Colonic mucosa (tissue), 4 donors: ENCODE results near the gene WDPCP. TPM values are rescaled to one million over a fixed set of nuclear protein-coding genes. Genes with fewer than 3 reads are reported as not detected.

Source experiments
- DNase-seq: peaks from one replicate; pipeline ENCODE4 v3.0.0-alpha.2; 2020
- H3K27ac ChIP-seq: fragments of 200-600 bp; one replicate; pipeline ENCODE4 v1.8.0; 2021
- H3K27me3 ChIP-seq: fragments of 200-600 bp; one replicate; pipeline ENCODE4 v1.8.0; 2021
- H3K36me3 ChIP-seq: fragments of 200-600 bp; one replicate; pipeline ENCODE4 v1.8.0; 2021
- H3K4me1 ChIP-seq: fragments of 200-600 bp; one replicate; pipeline ENCODE4 v1.8.0; 2021; ENCODE audit warnings: mild to moderate bottlenecking
- H3K4me3 ChIP-seq: fragments of 200-600 bp; one replicate; pipeline ENCODE4 v1.8.0; 2021
- H3K9ac ChIP-seq, 2 donors: one replicate each; pipeline ENCODE4 v1.7.0; 2013; ENCODE audit warnings: control low read depth in 2 of 2, low read depth in 2 of 2, low read length in 2 of 2
- H3K9me3 ChIP-seq: fragments of 200-600 bp; one replicate; pipeline ENCODE4 v1.8.0; 2021
- CTCF ChIP-seq: fragments of 200-600 bp; IDR thresholded peaks from one replicate; pipeline ENCODE4 v1.8.0; 2022; ENCODE audit warnings: antibody characterized with exemption, mild to moderate bottlenecking
- intact Hi-C: fragments of 100-400 bp; cut with DNase I; formaldehyde crosslinking; loops from one replicate; pipeline ENCODE4 v1.14.1; 2022
- total RNA-seq, 2 donors: library from RNA; stranded (reverse); fragmentation: NEBNext Ultra II Directional in 1 of 2; extraction: Animal tissue kit (Norgen Biotek cat#: 25700) in 1 of 2; gene quantifications; one replicate each; pipeline ENCODE4 v1.2.1, GENCODE V29; 2021
- donor health status: healthy.
- donor health status: DM: no; HTN: no; CAD: no.
- donor health status: DM: no; HTN: no; CAD: no.

Gene WDPCP
- total RNA-seq, 2 donors from 2014 or later = 3.4 to 4.5 TPM

GRCh38 chr2:63242747-63243146, 345.5 kb downstream of the WDPCP start:
- Histone ChIP-seq H3K27ac (no peak overlapping the region), H3K9me3 (no peaks in the 10 kb centered on the region), H3K9ac (no peak overlapping the region), H3K36me3 (no peaks in the 10 kb centered on the region), H3K4me3 (no peak overlapping the region), H3K27me3 (no peaks in the 10 kb centered on the region), H3K4me1 (no peaks in the 10 kb centered on the region)
- intact Hi-C loops = no loop called here
- TF ChIP-seq CTCF = no peak
- DNase-seq = no peak

GRCh38 chr2:63225964-63226686, 362.2 kb downstream of the WDPCP start:
- intact Hi-C loops = no loop called here
- Histone ChIP-seq H3K27me3 (no peaks in the 10 kb centered on the region), H3K27ac (no peak overlapping the region), H3K9me3 (no peaks in the 10 kb centered on the region), H3K4me3 (no peak overlapping the region), H3K36me3 (no peaks in the 10 kb centered on the region), H3K9ac (no peak overlapping the region), H3K4me1 (no peaks in the 10 kb centered on the region)
- TF ChIP-seq CTCF = no peak
- DNase-seq = no peak

GRCh38 chr2:63218800-63219526, 369.3 kb downstream of the WDPCP start:
- no peak overlapping the region for H3K27ac ChIP-seq
- no peak for TF ChIP-seq CTCF
- H3K36me3 ChIP-seq = no peaks in the 10 kb centered on the region
- intact Hi-C loops = no loop called here
- no peaks in the 10 kb centered on the region for H3K9me3 ChIP-seq
- no peak for DNase-seq
- H3K4me1 ChIP-seq = no peaks in the 10 kb centered on the region
- H3K9ac ChIP-seq = no peak overlapping the region
- H3K27me3 ChIP-seq = no peaks in the 10 kb centered on the region
- H3K4me3 ChIP-seq = no peak overlapping the region

- no peak overlapping the region for H3K9ac ChIP-seq
- no peaks in the 10 kb centered on the region for H3K36me3 ChIP-seq
- H3K9me3 ChIP-seq = no peaks in the 10 kb centered on the region
- H3K4me3 ChIP-seq = no peak overlapping the region
- H3K27ac ChIP-seq = no peak overlapping the region
- no peak for TF ChIP-seq CTCF
- H3K4me1 ChIP-seq = no peaks in the 10 kb centered on the region
- intact Hi-C loops = no loop called here
- DNase-seq = no peak
- no peaks in the 10 kb centered on the region for H3K27me3 ChIP-seq
Measured at GRCh38 chr2:63195310-63195709, 393.0 kb downstream of the WDPCP start.

GRCh38 chr2:63194175-63194574, 394.1 kb downstream of the WDPCP start:
- H3K4me1 ChIP-seq = no peaks in the 10 kb centered on the region
- TF ChIP-seq CTCF = no peak
- H3K36me3 ChIP-seq = no peaks in the 10 kb centered on the region
- no peak overlapping the region for H3K27ac ChIP-seq
- H3K27me3 ChIP-seq = no peaks in the 10 kb centered on the region
- no peaks in the 10 kb centered on the region for H3K9me3 ChIP-seq
- no peak overlapping the region for H3K4me3 ChIP-seq
- no peak overlapping the region for H3K9ac ChIP-seq
- DNase-seq = no peak
- intact Hi-C loops = no loop called here
